CD4-positive, alpha-beta T cell treated with Interleukin-4 for 1 hour (primary cell): ENCODE measurements around the gene TMCC3.

ENCODE experiments used
- DNase-seq, 2 donors: peaks; one replicate each; pipeline ENCODE4 v3.0.0-alpha.2; 2020 to 2022

TMCC3 gene

GRCh38 chr12:94673496-94673895 lies 23.1 kb upstream of the TMCC3 start:
- no peak for DNase-seq

DNA sequence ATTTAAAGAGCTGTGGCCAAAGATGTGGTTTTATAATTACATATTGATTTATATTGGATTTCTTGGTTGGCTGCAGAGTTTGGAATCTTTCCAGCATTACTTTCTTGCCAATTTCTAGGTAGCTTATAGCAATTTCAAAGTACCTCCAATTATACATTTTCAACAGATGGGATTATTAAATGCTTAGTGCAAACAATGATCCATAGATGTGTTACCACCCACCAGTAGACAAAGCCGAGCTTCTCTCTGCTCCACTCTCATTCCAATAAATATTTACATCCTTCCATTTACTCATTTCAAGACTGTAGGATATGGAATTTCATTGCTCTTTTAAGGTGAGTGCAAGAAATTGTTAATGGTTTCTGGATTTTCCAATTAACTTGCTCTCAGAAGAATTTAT lies 21.6 kb upstream of the TMCC3 start:
- DNase-seq = no peak

DNA sequence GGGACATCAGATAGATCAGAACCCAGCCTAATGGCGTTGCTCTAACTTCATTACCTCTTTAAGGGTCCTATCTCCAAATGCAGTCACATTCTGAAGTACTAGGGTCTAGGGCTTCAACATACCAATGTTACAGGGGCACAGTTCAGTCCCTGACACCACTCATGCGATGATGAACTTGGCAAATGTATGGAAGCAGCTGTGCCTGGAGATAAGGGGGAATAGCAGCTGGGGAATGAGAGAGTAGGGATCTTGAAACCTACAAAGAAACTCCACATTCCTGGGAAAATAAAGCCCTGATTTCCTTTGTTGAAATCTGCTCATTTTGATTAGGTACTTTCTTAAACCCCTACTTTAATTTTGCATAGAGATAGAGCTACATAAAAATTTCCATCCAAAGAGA lies 20.5 kb upstream of the TMCC3 start:
- DNase-seq = no peak

- DNase-seq = no peak
Observed at GRCh38 chr12:94670075-94670474, 19.7 kb upstream of the TMCC3 start.

DNA sequence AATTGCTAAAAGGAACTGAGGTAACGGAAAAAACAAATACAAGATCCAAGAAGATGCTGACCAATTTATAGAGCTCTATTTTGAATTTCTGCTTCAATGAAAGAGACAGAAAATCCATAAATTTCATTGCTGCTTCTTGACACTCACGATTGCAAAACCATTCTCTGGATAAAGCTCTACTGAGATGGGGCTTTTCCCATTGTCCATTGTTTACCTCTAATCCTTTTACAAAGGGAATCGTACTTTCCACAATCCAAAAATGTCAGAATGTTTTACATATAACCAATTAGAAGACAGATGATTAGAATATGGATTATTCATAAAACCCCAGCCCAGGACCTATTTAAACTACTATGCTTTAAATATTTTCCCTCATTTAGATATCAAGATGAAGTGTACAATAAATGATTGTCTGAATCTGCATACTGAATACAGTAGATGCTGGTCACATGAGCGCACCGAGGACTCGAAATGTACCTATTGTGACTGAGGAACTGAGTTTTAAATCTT lies 16.7 kb upstream of the TMCC3 start:
- DNase-seq = no peak

GRCh38 chr12:94666158-94666557 lies 15.8 kb upstream of the TMCC3 start:
- no peak for DNase-seq

DNA sequence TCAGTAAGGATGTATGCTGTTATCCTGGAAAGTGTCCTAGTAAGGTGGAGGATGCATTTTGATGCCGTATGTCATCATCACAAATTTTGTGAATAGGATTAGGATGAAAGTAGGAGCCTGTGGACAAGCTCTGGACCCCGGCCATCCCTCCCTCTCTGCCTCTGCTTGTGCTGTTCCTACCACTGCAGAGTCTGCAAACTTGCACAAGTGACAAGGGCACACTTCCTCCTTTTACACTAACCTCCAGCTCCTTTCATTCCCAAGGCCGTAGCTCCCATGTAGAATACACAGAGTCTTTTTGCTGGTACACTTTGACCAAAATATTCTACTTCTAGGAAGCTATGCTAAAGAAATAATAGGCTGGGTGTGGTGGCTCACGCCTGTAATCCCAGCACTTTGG lies 13.3 kb upstream of the TMCC3 start:
- DNase-seq = no peak

GRCh38 chr12:94663071-94663470 lies 12.7 kb upstream of the TMCC3 start:
- no peak for DNase-seq

GRCh38 chr12:94660436-94660835 lies 10.1 kb upstream of the TMCC3 start:
- DNase-seq = no peak

- DNase-seq = no peak
Observed at GRCh38 chr12:94659346-94659930, 9.1 kb upstream of the TMCC3 start.

- DNase-seq = no peak
Observed at GRCh38 chr12:94658931-94659330, 8.6 kb upstream of the TMCC3 start.

- DNase-seq = no peak
Observed at GRCh38 chr12:94656556-94656955, 6.2 kb upstream of the TMCC3 start.

DNA sequence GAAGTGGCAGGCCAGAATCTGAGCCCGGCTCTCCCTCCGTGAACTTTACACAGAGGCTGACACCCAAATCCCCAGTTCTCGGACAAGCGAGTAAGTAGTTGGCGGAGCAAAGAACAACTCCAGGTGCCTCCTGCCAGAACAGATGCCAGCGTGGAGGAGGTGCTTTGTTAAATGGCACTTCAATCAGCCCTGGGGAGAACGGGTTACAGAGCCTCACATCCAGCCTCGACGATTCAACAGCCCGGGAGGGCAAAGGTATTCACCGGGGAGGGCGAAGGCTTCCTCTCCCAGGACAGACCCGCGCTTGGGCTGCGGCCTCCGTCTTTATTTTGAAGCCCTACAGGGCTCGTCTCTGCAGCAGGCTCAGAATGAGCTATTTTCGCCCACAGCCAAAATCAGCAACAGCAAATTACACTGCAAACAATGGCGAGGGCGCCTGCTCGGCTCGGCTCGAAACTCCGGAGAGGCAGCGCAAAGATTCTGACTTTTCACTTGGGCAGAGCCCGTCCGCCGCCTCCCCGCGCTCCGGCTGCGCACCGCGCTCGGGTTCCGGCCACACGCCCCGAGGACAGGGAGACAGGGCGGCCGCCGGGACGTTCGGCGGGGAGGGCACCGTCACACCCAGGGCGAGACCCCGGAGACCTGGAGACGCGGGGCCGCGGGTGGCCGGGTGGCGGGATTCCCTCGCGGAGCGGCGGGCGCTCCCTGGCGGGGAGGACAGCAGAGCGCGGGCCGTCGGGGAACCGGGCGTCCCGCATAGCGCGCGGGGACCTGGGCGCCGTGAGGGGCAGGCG lies 811 bp downstream of the TMCC3 start:
- peak; percentile 29 to 31 for DNase-seq

DNA sequence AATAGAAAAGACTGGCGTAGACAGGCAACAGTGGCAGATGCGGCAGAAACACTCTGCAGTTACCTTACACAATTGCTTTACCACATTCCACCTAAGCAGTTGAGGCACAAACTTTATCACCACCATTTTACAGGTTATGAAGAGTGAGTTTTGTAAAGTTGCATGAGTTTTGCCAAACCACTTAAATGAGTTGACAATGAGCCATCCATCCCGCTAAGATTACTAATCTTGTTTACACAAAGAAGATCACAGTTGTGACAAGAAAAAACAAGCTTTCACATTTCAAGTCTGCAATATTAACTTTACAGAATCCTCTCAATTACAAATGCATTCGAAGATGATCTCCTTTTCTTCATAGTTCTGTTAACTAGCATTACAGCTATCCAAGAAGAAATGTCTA lies 1.8 kb downstream of the TMCC3 start:
- no peak for DNase-seq

DNA sequence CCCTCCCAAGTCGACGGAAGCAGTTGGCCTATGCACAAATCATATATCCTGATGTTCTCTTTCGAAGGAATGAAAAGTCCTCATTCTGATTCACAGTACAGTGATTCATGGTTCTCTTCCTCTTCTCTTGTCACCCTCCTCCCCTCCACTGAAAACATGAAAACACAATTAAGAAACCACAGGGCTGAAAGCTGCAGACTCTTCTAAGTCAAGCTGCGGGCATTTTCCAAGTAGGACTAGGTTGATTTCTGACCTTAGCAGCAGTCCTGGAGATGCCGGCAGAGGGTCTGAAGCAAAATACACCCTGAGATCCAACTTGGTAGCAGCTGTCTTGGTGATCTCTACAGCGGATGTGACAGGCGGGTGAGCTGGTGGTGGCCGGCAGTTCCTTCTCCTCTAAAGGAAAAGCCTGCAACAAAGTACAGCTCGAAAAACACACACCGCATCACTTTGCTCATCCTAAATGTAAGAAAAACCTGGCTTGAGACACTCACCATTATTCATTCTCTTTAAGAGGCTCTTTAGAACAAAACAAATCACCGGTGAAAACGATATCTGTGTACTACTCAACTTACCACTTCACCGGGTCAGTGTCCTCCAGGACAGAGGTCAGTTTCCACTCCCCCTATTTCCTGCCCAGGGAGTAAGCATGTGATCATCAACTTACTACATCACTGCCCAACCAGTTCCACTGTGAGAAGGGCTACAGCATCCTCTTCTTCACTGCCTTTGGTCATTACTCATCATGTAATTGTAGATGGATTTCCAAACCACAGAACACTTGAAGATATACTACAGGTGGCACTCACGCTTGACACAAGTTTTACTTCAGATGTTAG lies 6.0 kb downstream of the TMCC3 start:
- DNase-seq = peak in 1 of 2 donors; percentile 31

GRCh38 chr12:94643606-94644005 lies 6.8 kb downstream of the TMCC3 start:
- DNase-seq = peak in 1 of 2 donors; percentile 16

DNA sequence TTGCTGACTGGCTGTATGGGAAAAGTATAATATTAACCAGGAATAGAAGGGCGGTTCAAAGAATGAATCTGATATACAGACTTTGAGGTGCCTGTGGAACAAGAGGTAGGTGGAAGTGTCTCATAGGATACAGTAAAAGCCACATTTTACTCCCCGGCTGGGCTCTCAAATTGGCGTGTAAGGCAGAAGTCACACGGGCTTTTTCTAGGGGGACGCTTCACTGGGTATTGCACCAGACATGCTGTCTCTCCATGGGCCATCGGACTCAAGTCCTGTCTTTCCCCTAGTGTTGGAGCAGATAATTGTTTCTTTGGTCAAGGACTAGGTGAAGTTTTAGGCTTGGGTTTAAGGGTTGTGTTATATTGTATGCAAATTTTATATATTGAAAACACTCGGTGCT lies 9.1 kb downstream of the TMCC3 start:
- no peak for DNase-seq

DNA sequence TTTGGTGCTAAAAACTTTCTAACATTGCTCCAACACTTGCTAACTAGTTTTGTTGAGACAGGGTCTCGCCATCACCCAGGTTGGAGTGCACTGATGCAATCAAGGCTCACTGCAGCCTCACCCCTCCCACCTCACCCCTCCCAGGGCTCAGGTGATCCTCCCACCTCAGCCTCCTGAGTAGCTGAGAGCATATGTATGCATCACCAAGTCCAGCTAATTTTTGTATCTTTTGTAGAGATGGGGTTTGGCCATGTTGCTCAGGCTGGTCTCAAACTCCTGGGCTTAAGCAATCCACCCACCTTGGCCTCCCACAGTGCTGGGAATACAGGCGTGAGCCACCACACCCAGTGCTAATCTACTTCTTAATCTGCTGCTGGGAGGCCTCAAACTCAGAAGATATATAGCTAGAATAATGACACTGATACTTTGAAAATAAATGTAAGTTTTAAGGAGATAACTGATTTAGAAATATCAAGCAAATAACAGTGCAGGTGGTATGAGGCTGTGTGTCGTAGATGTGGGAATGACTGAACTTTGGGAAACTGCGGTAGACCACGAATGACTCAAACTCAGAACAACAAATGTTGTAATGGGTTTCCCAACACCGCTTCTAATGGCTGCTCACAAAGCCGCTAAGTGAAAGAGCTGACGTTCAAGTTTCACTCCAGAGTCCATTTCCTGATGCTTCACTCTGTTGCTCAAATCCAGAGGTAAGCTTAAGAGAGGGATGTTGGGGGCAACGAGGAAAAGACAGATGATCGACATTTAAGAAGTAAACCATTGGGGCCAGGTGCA lies 10.0 kb downstream of the TMCC3 start:
- peak; percentile 23 to 51 for DNase-seq

GRCh38 chr12:94638521-94638920 lies 11.8 kb downstream of the TMCC3 start:
- DNase-seq = no peak

DNA sequence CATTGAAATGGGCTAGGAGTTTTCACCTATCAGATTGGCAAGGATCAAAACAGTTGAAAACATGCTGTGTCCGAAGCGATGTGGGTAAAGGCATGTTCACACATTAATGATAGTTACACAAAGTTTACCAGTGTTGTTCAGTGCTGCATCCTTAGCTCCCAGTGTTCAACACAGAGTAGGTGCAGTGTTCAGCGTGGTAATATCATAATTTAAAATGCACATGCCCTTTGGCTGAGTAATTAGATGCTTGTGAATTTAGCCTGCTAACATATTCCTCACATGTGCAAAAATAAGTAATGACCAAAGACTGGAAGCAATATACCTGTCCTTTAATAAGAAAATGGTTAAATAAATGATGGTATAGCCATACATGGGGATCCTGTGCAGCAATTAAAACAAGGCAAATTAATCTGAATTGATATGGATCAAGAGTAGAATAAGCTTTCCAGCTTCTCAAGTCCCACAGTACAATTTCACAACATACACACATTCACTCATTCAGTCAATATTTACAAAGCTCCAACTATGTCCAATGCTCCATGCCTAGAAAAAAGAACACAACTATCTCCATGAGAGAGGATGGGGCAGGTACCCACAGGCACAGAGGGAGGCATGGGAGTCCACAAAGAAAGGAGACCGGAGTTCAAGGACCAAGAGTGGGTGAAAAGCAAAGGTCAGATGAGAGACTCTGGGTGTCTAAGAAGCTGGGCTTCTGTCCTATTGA lies 12.8 kb downstream of the TMCC3 start:
- DNase-seq = no peak

- no peak for DNase-seq
Observed at GRCh38 chr12:94636462-94637085, 13.8 kb downstream of the TMCC3 start.

DNA sequence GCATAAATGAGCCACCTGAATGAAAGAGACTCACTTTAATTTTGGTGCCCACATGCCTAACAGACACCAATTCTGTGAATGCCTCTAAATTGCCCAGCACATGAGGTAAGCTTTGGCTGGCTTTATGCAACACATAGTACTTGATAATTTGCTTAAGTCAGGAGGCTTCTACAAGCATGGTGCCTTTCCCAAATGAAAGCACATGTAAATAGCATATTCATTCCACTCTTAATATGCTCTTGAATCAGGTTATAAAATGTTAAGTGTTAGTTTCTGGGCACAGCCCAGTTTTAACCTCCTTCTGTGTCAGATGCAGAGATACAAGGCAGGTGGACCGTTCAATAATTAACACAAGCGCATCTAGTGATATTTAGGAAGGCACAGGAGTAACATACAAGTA lies 15.6 kb downstream of the TMCC3 start:
- no peak for DNase-seq
